Neutrophil (primary cell): Measurements from ENCODE around the gene CRYBB1.

ENCODE experiments used
- H3K27ac ChIP-seq: fragments of 200-600 bp; sonication (generic); 2 replicates; pipeline ENCODE4 v1.5.1; 2016; ENCODE audit warnings: mild to moderate bottlenecking, moderate library complexity
- H3K27me3 ChIP-seq: fragments of 200-600 bp; sonication (generic); 2 replicates; pipeline ENCODE4 v1.6.0; 2016; ENCODE audit warnings: mild to moderate bottlenecking
- H3K36me3 ChIP-seq: fragments of 200-600 bp; sonication (generic); 2 replicates; pipeline ENCODE4 v1.5.1; 2017
- H3K4me1 ChIP-seq, 2 experiments: fragments of 200-600 bp in 1 of 2; sonication (generic) in 1 of 2; 1 replicate in 1 of 2; 2 replicates in 1 of 2; pipeline versions ENCODE4 v1.5.1 to v1.6.1; 2013 to 2016; ENCODE audit warnings: low read depth in 1 of 2, low read length in 1 of 2, mild to moderate bottlenecking in 1 of 2, moderate library complexity in 1 of 2; ENCODE audit not compliant: control insufficient read depth in 1 of 2, insufficient read depth in 1 of 2
- H3K4me3 ChIP-seq, 2 experiments: fragments of 200-600 bp in 1 of 2; sonication (generic) in 1 of 2; 1 replicate in 1 of 2; 2 replicates in 1 of 2; pipeline ENCODE4 v1.5.1; 2013 to 2016; ENCODE audit warnings: low read depth in 1 of 2, low read length in 1 of 2, mild to moderate bottlenecking in 1 of 2, moderate library complexity in 1 of 2
- H3K9me3 ChIP-seq: fragments of 200-600 bp; sonication (generic); 2 replicates; pipeline ENCODE4 v1.5.1; 2016
- TF ChIP-seq, protein P1 (sequence below): fragments of 200-600 bp; sonication (generic); IDR thresholded peaks from 2 replicates; pipeline ENCODE4 v1.5.1; 2016; ENCODE audit warnings: antibody characterized with exemption

The CRYBB1 gene

DNA sequence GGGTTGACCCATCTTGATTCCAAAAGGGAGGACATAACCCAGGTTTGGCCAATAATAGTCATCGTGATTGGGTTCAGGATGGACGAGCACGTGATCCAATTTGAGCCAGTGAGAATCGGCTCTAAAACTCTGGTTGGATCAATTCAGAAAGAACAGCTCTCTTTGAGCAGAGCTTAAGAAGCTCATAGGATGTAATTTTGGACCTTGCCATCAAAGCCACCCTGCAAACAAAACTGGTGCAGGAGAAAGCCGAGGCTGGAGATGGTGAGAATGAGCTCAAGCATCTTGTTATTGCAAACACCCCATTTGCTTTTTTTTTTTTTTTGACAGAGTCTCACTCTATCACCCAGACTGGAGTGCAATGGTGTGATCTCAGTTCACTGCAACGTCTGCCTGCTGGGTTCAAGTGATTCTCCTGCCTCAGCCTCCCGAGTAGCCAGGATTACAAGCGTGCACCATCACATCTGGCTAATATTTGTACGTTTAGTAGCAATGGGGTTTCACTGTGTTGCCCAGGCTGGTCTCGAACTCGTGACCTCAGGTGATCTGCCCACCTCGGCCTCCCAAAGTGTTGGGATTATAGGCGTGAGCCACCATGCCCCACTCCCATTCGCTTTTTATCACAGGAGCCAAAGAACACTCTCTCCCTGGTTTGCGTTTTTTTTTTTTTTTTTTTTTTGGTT, 25.7 kb upstream of the CRYBB1 start:
- no peak overlapping the region for H3K27ac ChIP-seq
- no peaks in the 10 kb centered on the region for H3K9me3 ChIP-seq
- peaks cover 26 to 29% of the 10 kb centered on the region in 2 experiments for H3K4me1 ChIP-seq
- no peaks in the 10 kb centered on the region for H3K27me3 ChIP-seq
- H3K4me3 ChIP-seq: no peak overlapping the region
- H3K36me3 ChIP-seq: no peaks in the 10 kb centered on the region
- TF ChIP-seq, protein P1, sequence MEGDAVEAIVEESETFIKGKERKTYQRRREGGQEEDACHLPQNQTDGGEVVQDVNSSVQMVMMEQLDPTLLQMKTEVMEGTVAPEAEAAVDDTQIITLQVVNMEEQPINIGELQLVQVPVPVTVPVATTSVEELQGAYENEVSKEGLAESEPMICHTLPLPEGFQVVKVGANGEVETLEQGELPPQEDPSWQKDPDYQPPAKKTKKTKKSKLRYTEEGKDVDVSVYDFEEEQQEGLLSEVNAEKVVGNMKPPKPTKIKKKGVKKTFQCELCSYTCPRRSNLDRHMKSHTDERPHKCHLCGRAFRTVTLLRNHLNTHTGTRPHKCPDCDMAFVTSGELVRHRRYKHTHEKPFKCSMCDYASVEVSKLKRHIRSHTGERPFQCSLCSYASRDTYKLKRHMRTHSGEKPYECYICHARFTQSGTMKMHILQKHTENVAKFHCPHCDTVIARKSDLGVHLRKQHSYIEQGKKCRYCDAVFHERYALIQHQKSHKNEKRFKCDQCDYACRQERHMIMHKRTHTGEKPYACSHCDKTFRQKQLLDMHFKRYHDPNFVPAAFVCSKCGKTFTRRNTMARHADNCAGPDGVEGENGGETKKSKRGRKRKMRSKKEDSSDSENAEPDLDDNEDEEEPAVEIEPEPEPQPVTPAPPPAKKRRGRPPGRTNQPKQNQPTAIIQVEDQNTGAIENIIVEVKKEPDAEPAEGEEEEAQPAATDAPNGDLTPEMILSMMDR: no peak

DNA sequence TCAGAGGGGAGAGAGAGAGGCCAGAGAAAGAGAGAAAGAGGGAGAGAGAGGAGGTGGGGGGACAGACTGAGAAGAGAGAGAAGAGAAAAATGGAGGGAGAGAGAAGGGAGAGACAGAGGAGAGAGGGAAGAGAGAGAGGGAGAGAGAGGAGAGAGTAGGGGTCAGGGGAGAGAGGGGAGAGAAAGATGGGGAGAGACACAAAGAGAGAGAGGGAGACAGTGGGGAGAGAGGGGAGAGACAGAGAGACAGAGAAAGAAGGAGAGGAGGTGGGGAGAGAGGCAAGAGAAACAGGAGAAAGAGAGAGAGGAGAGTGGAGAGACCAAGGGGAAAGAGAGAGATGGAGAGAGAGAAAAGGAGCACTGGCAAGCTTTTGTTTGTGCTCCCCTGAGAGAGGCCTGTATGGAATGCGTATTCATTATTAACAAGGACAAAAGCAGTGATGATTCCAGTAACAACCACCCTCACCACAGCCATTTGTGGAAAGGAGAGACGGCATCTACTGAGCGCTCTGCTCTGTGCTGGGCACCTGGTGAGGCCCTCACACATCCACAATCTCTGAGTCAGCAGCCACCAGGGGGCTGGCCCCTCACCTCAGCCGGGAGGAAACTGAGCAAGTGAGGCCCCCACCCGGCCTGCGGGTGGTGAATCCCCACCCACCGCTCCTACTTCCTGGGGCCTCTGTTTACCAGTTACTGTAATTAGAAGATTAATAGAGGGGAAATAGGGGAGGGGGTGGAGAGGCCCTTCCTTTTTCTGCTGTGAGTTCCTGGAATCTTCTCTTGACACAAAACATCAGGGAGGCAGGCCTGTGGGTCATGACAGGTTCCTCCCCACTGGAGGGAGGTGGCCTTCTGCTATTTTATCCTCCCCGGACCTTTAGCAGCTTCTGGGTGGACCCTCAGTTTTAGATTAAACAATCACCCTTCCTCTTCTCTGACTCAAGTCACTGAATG, 24.9 kb upstream of the CRYBB1 start:
- Histone ChIP-seq H3K4me1 (peaks cover 17 to 21% of the 10 kb centered on the region in 2 experiments), H3K4me3 (no peak overlapping the region), H3K36me3 (no peaks in the 10 kb centered on the region), H3K9me3 (no peaks in the 10 kb centered on the region), H3K27ac (no peak overlapping the region), H3K27me3 (no peaks in the 10 kb centered on the region)
- TF ChIP-seq, protein P1: no peak

DNA sequence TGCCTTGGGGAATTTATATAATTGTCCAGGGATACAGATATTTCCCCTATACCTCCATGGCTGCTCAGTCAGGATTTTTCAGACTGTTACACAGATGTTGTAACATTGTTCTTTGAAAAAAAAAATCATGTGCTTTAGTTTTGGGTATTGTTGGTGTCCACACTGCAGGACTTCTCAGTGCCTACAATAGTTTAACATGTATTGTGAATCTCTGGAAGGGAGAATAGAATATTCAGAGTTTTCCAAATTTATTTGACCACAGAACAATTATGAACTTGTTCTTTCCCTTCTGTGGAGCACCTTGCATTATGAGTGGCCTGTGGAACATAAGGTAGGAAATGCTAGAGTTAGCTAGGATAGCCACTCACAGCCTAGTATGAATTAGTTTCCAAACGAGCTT, 18.5 kb upstream of the CRYBB1 start:
- Histone ChIP-seq H3K4me3 (no peak overlapping the region), H3K4me1 (no peaks in the 10 kb centered on the region), H3K27me3 (peaks cover 3% of the 10 kb centered on the region), H3K36me3 (no peaks in the 10 kb centered on the region), H3K9me3 (no peaks in the 10 kb centered on the region), H3K27ac (no peak overlapping the region)
- TF ChIP-seq, protein P1: no peak

DNA sequence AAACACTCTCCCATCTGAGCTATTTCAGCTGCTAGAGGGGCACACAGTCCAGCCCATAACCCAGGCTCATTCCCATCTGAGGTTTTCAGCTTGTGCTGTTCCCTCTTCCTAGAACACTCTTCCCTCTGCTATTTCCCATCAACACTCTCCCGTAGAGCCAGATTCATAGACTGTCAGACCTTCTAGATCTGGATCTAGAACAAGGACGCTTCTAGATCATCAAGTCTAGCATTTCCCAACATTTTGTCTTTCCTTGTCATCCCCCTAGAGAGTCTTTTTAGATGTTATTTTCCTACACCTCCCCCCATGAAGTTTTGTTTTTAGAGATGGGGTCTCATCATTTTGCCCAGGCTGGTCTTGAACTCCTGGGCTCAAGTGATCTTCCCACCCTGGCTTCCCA, 17.3 kb upstream of the CRYBB1 start:
- Histone ChIP-seq H3K27me3 (peaks cover 3% of the 10 kb centered on the region), H3K4me3 (no peak overlapping the region), H3K4me1 (no peaks in the 10 kb centered on the region), H3K36me3 (no peaks in the 10 kb centered on the region), H3K27ac (no peak overlapping the region), H3K9me3 (no peaks in the 10 kb centered on the region)
- TF ChIP-seq, protein P1: no peak

DNA sequence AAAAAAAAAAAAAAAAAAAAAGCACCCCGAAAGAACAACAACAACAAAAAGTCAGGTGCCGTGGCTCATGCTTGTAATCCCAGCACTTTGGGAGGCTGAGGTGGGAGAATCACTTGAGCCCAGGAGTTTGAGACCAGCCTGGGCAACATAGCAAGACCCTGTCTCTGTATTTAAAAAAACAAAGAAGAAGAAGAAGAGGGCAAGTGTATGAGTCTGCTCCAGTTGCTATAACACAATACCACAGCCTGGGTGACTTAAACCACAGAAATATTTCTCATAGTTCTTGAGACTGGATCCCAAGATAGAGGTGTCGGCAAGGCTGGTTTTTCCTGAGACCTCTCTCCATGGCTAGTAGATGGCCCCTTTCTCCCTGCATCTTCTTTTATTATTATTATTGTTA, 16.4 kb upstream of the CRYBB1 start:
- TF ChIP-seq, protein P1: no peak
- H3K9me3 ChIP-seq: no peaks in the 10 kb centered on the region
- no peak overlapping the region for H3K4me3 ChIP-seq
- H3K27me3 ChIP-seq: peaks cover 3% of the 10 kb centered on the region
- H3K27ac ChIP-seq: no peak overlapping the region
- H3K36me3 ChIP-seq: no peaks in the 10 kb centered on the region
- no peaks in the 10 kb centered on the region for H3K4me1 ChIP-seq
